Measurements from ENCODE around the gene PRKD3.
A peak's percentile ranks its signal among the peaks of the same experiment; 100 is the strongest.

The PRKD3 gene

GRCh38 chr2:37342591-37343220 is 18.1 kb upstream of the PRKD3 start:
- no peak for DNase-seq

GRCh38 chr2:37340637-37341036 is 16.0 kb upstream of the PRKD3 start:
- DNase-seq: no peak

GRCh38 chr2:37338933-37339332 is 14.3 kb upstream of the PRKD3 start:
- DNase-seq: no peak

GRCh38 chr2:37337620-37338280 is 13.1 kb upstream of the PRKD3 start:
- DNase-seq: no peak

- no peak for DNase-seq
Measured at GRCh38 chr2:37335604-37336003, 11.0 kb upstream of the PRKD3 start.

GRCh38 chr2:37333256-37333655 is 8.6 kb upstream of the PRKD3 start:
- DNase-seq: no peak

GRCh38 chr2:37332560-37332959 is 7.9 kb upstream of the PRKD3 start:
- DNase-seq: no peak

GRCh38 chr2:37330681-37331080 is 6.0 kb upstream of the PRKD3 start:
- DNase-seq: no peak

- no peak for DNase-seq
Measured at GRCh38 chr2:37326866-37327634, 2.4 kb upstream of the PRKD3 start.

GRCh38 chr2:37326285-37326684 is 1.7 kb upstream of the PRKD3 start:
- DNase-seq: no peak

- no peak for DNase-seq
Measured at GRCh38 chr2:37325625-37326071, 1.0 kb upstream of the PRKD3 start.

GRCh38 chr2:37324536-37324785 is 172 bp downstream of the PRKD3 start:
- no peak for DNase-seq

- DNase-seq: peak; percentile 73
Measured at GRCh38 chr2:37323781-37324535, 675 bp downstream of the PRKD3 start.

- DNase-seq: no peak
Measured at GRCh38 chr2:37323176-37323780, 1.4 kb downstream of the PRKD3 start.

- DNase-seq: no peak
Measured at GRCh38 chr2:37322368-37322767, 2.3 kb downstream of the PRKD3 start.

GRCh38 chr2:37321029-37321682 is 3.5 kb downstream of the PRKD3 start:
- no peak for DNase-seq

- no peak for DNase-seq
Measured at GRCh38 chr2:37319754-37320609, 4.7 kb downstream of the PRKD3 start.

GRCh38 chr2:37318401-37318800 is 6.2 kb downstream of the PRKD3 start:
- no peak for DNase-seq

GRCh38 chr2:37317746-37318145 is 6.9 kb downstream of the PRKD3 start:
- DNase-seq: no peak

GRCh38 chr2:37316181-37316580 is 8.5 kb downstream of the PRKD3 start:
- DNase-seq: no peak

- DNase-seq: no peak
Measured at GRCh38 chr2:37315364-37315763, 9.3 kb downstream of the PRKD3 start.

GRCh38 chr2:37307500-37307899 is 17.1 kb downstream of the PRKD3 start:
- DNase-seq: no peak
